B cell (primary cell): Measurements from ENCODE around the gene CDH18. TPM values are rescaled to one million over a fixed set of nuclear protein-coding genes. Genes with fewer than 3 reads are reported as not detected.

ENCODE experiments used
- ATAC-seq: fragments of 200-7000 bp; cut with Tn5 transposase; one replicate; pipeline ENCODE4 v1.10.0; 2021; ENCODE audit warnings: low read depth, mild to moderate bottlenecking, moderate number of reproducible peaks, moderate library complexity
- CTCF ChIA-PET: fragments of 350-600 bp; sonication (Branson Sonifier 250); formaldehyde crosslinking; loops from one replicate; lab custom pipeline; 2021; ENCODE audit warnings: antibody characterized with exemption, inconsistent platforms; lab: Charles Lee
- POLR2A ChIA-PET: fragments of 350-600 bp; sonication (Branson Sonifier 250); formaldehyde crosslinking; loops from one replicate; lab custom pipeline; 2021; ENCODE audit warnings: antibody characterized with exemption; lab: Charles Lee
- DNase-seq: peaks from one replicate; pipeline ENCODE4 v3.0.0; 2013
- H2AFZ ChIP-seq: 2 replicates; pipeline ENCODE4 v1.6.1; 2012; ENCODE audit warnings: mild to moderate bottlenecking, low read depth, low read length; ENCODE audit not compliant: insufficient read depth, poor library complexity, severe bottlenecking
- H3K27ac ChIP-seq, 2 donors: 1 replicate in 1 of 2; 2 replicates in 1 of 2; pipeline ENCODE4 v1.5.1; 2012 to 2013; ENCODE audit warnings: low read length in 2 of 2, mild to moderate bottlenecking in 2 of 2, moderate library complexity in 1 of 2
- H3K27me3 ChIP-seq, 4 experiments: fragments of 200-600 bp in 1 of 4; sonication (generic) in 1 of 4; replicated peaks in 1 of 4; 1 replicate in 2 of 4; 2 replicates in 2 of 4; pipeline versions ENCODE4 v1.6.1 to v1.7.0; 2013 to 2016; ENCODE audit warnings: low read length in 3 of 4, mild to moderate bottlenecking in 2 of 4, mixed read lengths in 1 of 4, moderate library complexity in 1 of 4; ENCODE audit not compliant: insufficient read depth in 4 of 4, control insufficient read depth in 3 of 4; ENCODE audit errors: control extremely low read depth in 1 of 4
- H3K36me3 ChIP-seq, 2 experiments: replicated peaks in 1 of 2; 1 replicate in 1 of 2; 2 replicates in 1 of 2; pipeline versions ENCODE4 v1.6.1 to v1.7.1; 2013; ENCODE audit warnings: low read length in 1 of 2; ENCODE audit not compliant: insufficient read depth in 2 of 2, control insufficient read depth in 1 of 2; ENCODE audit errors: control extremely low read depth in 1 of 2, extremely low read depth in 1 of 2
- H3K4me1 ChIP-seq, 2 donors: fragments of 200-600 bp in 1 of 2; sonication (generic) in 1 of 2; 1 replicate in 1 of 2; 2 replicates in 1 of 2; pipeline versions ENCODE4 v1.5.1 to v1.6.1; 2013 to 2017; ENCODE audit warnings: low read length in 2 of 2; ENCODE audit not compliant: control insufficient read depth in 2 of 2, insufficient read depth in 2 of 2
- H3K4me2 ChIP-seq: replicated peaks from 2 replicates; pipeline ENCODE3; 2012; ENCODE audit warnings: mild to moderate bottlenecking, low read depth, low read length; ENCODE audit not compliant: poor library complexity, severe bottlenecking
- H3K4me3 ChIP-seq, 5 experiments: fragments of 200-600 bp in 1 of 5; sonication (generic) in 1 of 5; 1 replicate in 3 of 5; 2 replicates in 2 of 5; pipeline versions ENCODE4 v1.5.1 to v1.7.0; 2011 to 2016; ENCODE audit warnings: low read length in 4 of 5, mild to moderate bottlenecking in 4 of 5, low read depth in 2 of 5, control low read depth in 1 of 5, moderate library complexity in 1 of 5; ENCODE audit not compliant: insufficient read depth in 1 of 5; ENCODE audit errors: control extremely low read depth in 1 of 5, extremely low read depth in 1 of 5
- H3K79me2 ChIP-seq: fragments of 200-600 bp; sonication (generic); one replicate; pipeline ENCODE4 v1.6.0; 2016; ENCODE audit warnings: low read length; ENCODE audit not compliant: control insufficient read depth, insufficient read depth
- H3K9ac ChIP-seq: fragments of 200-600 bp; sonication (generic); 2 replicates; pipeline ENCODE4 v1.6.1; 2017; ENCODE audit warnings: mild to moderate bottlenecking, low read length, moderate library complexity
- H3K9me3 ChIP-seq, 3 donors: one replicate each; pipeline versions ENCODE4 v1.6.1 to v1.7.1; 2013; ENCODE audit warnings: low read length in 2 of 3; ENCODE audit not compliant: control insufficient read depth in 2 of 3, insufficient read depth in 1 of 3; ENCODE audit errors: control extremely low read depth in 1 of 3
- H4K20me1 ChIP-seq: 2 replicates; pipeline ENCODE4 v1.6.0; 2012; ENCODE audit warnings: mild to moderate bottlenecking, low read length; ENCODE audit not compliant: insufficient read depth, control insufficient read depth, poor library complexity, severe bottlenecking
- H3K27ac Mint-ChIP-seq: one replicate; pipeline ENCODE4 v1.8.0; 2021; ENCODE audit warnings: mixed read lengths
- H3K27me3 Mint-ChIP-seq: one replicate; pipeline ENCODE4 v1.8.0; 2021; ENCODE audit warnings: mixed read lengths
- H3K4me1 Mint-ChIP-seq: one replicate; pipeline ENCODE4 v1.8.0; 2021; ENCODE audit warnings: mixed read lengths
- H3K4me3 Mint-ChIP-seq: one replicate; pipeline ENCODE4 v1.8.0; 2021; ENCODE audit warnings: mixed read lengths
- H3K9me3 Mint-ChIP-seq: one replicate; pipeline ENCODE4 v1.8.0; 2022; ENCODE audit warnings: mixed read lengths; ENCODE audit not compliant: insufficient read depth
- CTCF ChIP-seq: fragments of 200-600 bp; IDR thresholded peaks from one replicate; pipeline ENCODE4 v1.8.0; 2022; ENCODE audit warnings: antibody characterized with exemption, mild to moderate bottlenecking
- EZH2 ChIP-seq: IDR thresholded peaks from 2 replicates; pipeline ENCODE4 v1.6.1; 2012; ENCODE audit warnings: borderline replicate concordance, low read depth, mild to moderate bottlenecking, moderate library complexity, low read length; ENCODE audit not compliant: insufficient read depth, poor library complexity, severe bottlenecking
- WGBS: methylation state at CpG from one replicate; pipeline ENCODE4 v1.1.5; 2013; ENCODE audit warnings: missing lambda C conversion rate; ENCODE audit not compliant: insufficient coverage; 5-methylcytosine and 5-hydroxymethylcytosine counted together
- intact Hi-C: fragments of 100-400 bp; cut with micrococcal nuclease; formaldehyde crosslinking; loops from one replicate; pipeline ENCODE4 v1.10.0; 2022
- polyA plus RNA-seq: library from polyadenylated mRNA; depleted of rRNA; stranded (reverse); fragments of >200 nt; gene quantifications from 2 replicates; pipeline ENCODE4 v1.2.3, GENCODE V29; 2012
- total RNA-seq, 2 donors: library from RNA; stranded (reverse); fragments of 120-200 nt in 1 of 2; gene quantifications; 1 replicate in 1 of 2; 2 replicates in 1 of 2; pipeline versions ENCODE4 v1.2.3 to v1.2.4, GENCODE V29; 2013 to 2022

CDH18 gene
- total and polyA plus RNA-seq, 2 donors (not counting 1 experiment from before 2014, with no cell fraction given), result not detected

- H3K4me1 Mint-ChIP-seq, result no peaks in the 10 kb centered on the region
- WGBS, result 80% methylated on average over 1 of the region's 2 CpGs
- no peak overlapping the region for H3K4me3 Mint-ChIP-seq
- Histone ChIP-seq H2AFZ (no peak overlapping the region), H3K79me2 (no peaks in the 10 kb centered on the region), H4K20me1 (no peaks in the 10 kb centered on the region), H3K27me3 (no peaks in the 10 kb centered on the region), H3K9ac (no peak overlapping the region), H3K4me2 (no peak overlapping the region), H3K9me3 (no peaks in the 10 kb centered on the region), H3K36me3 (no peaks in the 10 kb centered on the region), H3K4me1 (no peaks in the 10 kb centered on the region), H3K27ac (no peak overlapping the region), H3K4me3 (no peak overlapping the region)
- H3K27me3 Mint-ChIP-seq, result no peaks in the 10 kb centered on the region
- H3K9me3 Mint-ChIP-seq, result no peaks in the 10 kb centered on the region
- no peak for DNase-seq
- no peak for ATAC-seq
- POLR2A ChIA-PET, result no interaction called here
- no peak overlapping the region for H3K27ac Mint-ChIP-seq
- TF ChIP-seq CTCF, result no peak
- no peak for TF ChIP-seq EZH2
- CTCF ChIA-PET, result no interaction called here
- intact Hi-C loops, result no loop called here
These were observed 332.4 kb downstream of the CDH18 start for GRCh38 chr5:19655627-19656026.

GRCh38 chr5:19638461-19638860, 349.5 kb downstream of the CDH18 start:
- no peak for ATAC-seq
- Histone ChIP-seq H3K4me1 (no peaks in the 10 kb centered on the region), H3K79me2 (no peaks in the 10 kb centered on the region), H3K4me3 (no peak overlapping the region), H2AFZ (no peak overlapping the region), H3K27me3 (no peaks in the 10 kb centered on the region), H3K4me2 (no peak overlapping the region), H3K9ac (no peak overlapping the region), H3K27ac (no peak overlapping the region), H3K36me3 (no peaks in the 10 kb centered on the region), H3K9me3 (peaks cover 0 to 9% (median 0%) of the 10 kb centered on the region in 3 donors), H4K20me1 (no peaks in the 10 kb centered on the region)
- H3K27ac Mint-ChIP-seq, result no peak overlapping the region
- H3K27me3 Mint-ChIP-seq, result no peaks in the 10 kb centered on the region
- 92% methylated on average over 2 of the region's 4 CpGs for WGBS
- no peaks in the 10 kb centered on the region for H3K9me3 Mint-ChIP-seq
- H3K4me3 Mint-ChIP-seq, result no peak overlapping the region
- DNase-seq, result no peak
- intact Hi-C loops, result no loop called here
- H3K4me1 Mint-ChIP-seq, result no peaks in the 10 kb centered on the region
- CTCF ChIA-PET, result no interaction called here
- POLR2A ChIA-PET, result no interaction called here
- TF ChIP-seq CTCF (no peak), EZH2 (no peak)
